ENCODE results near the gene TIGD1.

- TF ChIP-seq CTCF (IDR thresholded peaks at IDR 0.05), result no peak
- TF ChIP-seq EZH2 (IDR thresholded peaks at IDR 0.05), result no peak
Observed at GRCh38 chr2:232547991-232548390, 2.4 kb downstream of the TIGD1 start.
